IMR-90 (cell line): ENCODE measurements around the gene GAS2L2. TPM values are rescaled to one million over a fixed set of nuclear protein-coding genes. Genes with fewer than 3 reads are reported as not detected.

Experiments used
- ATAC-seq: fragments of 200-7000 bp; cut with Tn5 transposase; 2 replicates; pipeline ENCODE4 v1.9.1; 2020; ENCODE audit warnings: low read depth, mild to moderate bottlenecking, moderate library complexity
- BruUV-seq: library from RNA; stranded (reverse); fragments of 400-500 nt; replicated peaks from 2 replicates; lab custom pipeline; 2021; lab: Mats Ljungman, UMichigan
- CTCF ChIA-PET: fragments of 300-600 bp; formaldehyde crosslinking; extraction: SDS; loops from one replicate; lab custom pipeline; 2021; ENCODE audit warnings: antibody characterized with exemption; lab: Yijun Ruan, JAX
- POLR2A ChIA-PET: fragments of 300-600 bp; sonication (Branson Sonifier 250); formaldehyde crosslinking; loops from one replicate; lab custom pipeline; 2022; ENCODE audit warnings: antibody characterized with exemption; ENCODE audit not compliant: unreplicated experiment; lab: Charles Lee
- DNase-seq: peaks from one replicate; pipeline ENCODE4 v3.0.0; 2013
- H2AFZ ChIP-seq: replicated peaks from 2 replicates; pipeline ENCODE3; 2013; ENCODE audit warnings: low read length, mild to moderate bottlenecking; ENCODE audit not compliant: poor library complexity
- H2AK5ac ChIP-seq: 2 replicates; pipeline ENCODE4 v1.6.1; 2013; ENCODE audit warnings: low read depth, low read length, inconsistent platforms
- H2AK9ac ChIP-seq: replicated peaks from 2 replicates; pipeline ENCODE3; 2013; ENCODE audit warnings: mild to moderate bottlenecking, low read depth, low read length, moderate library complexity; ENCODE audit not compliant: poor library complexity
- H2BK120ac ChIP-seq: 2 replicates; pipeline ENCODE4 v1.6.1; 2013; ENCODE audit warnings: low read depth, low read length, inconsistent platforms
- H2BK15ac ChIP-seq: 3 replicates; pipeline ENCODE4 v1.6.1; 2013; ENCODE audit warnings: low read depth, low read length, inconsistent platforms
- H2BK20ac ChIP-seq: 2 replicates; pipeline ENCODE4 v1.6.1; 2013; ENCODE audit warnings: low read depth, mild to moderate bottlenecking, inconsistent platforms, low read length, moderate library complexity
- H2BK5ac ChIP-seq: 2 replicates; pipeline ENCODE4 v1.6.1; 2013; ENCODE audit warnings: mild to moderate bottlenecking, low read depth, low read length, inconsistent platforms; ENCODE audit not compliant: poor library complexity, severe bottlenecking
- H3K14ac ChIP-seq: replicated peaks from 2 replicates; pipeline ENCODE4 v1.6.1; 2013; ENCODE audit warnings: low read depth, low read length, inconsistent platforms
- H3K18ac ChIP-seq: 2 replicates; pipeline ENCODE4 v1.6.1; 2013; ENCODE audit warnings: low read depth, low read length, control low read depth
- H3K23ac ChIP-seq: 2 replicates; pipeline ENCODE4 v1.6.1; 2013; ENCODE audit warnings: low read depth, low read length, inconsistent platforms
- H3K27ac ChIP-seq: 2 replicates; pipeline ENCODE4 v1.5.1; 2013; ENCODE audit warnings: mild to moderate bottlenecking, control low read depth, low read length; ENCODE audit not compliant: insufficient read depth
- H3K27me3 ChIP-seq: 2 replicates; pipeline ENCODE4 v1.6.1; 2013; ENCODE audit warnings: low read length; ENCODE audit not compliant: control insufficient read depth, insufficient read depth
- H3K36me3 ChIP-seq: 2 replicates; pipeline ENCODE4 v1.6.1; 2013; ENCODE audit warnings: low read length, mixed read lengths; ENCODE audit not compliant: control insufficient read depth, insufficient read depth
- H3K4ac ChIP-seq: 2 replicates; pipeline ENCODE4 v1.6.1; 2013; ENCODE audit warnings: low read depth, low read length, inconsistent platforms
- H3K4me1 ChIP-seq: 2 replicates; pipeline ENCODE4 v1.6.1; 2013; ENCODE audit warnings: low read length, mixed read lengths; ENCODE audit not compliant: control insufficient read depth, insufficient read depth
- H3K4me2 ChIP-seq: 2 replicates; pipeline ENCODE4 v1.6.1; 2013; ENCODE audit warnings: low read depth, mild to moderate bottlenecking, control low read depth, low read length, moderate library complexity
- H3K4me3 ChIP-seq: 2 replicates; pipeline ENCODE4 v1.5.1; 2013; ENCODE audit warnings: low read depth, mild to moderate bottlenecking, control low read depth, low read length, moderate library complexity; ENCODE audit not compliant: insufficient read depth
- H3K56ac ChIP-seq: 2 replicates; pipeline ENCODE4 v1.6.1; 2013; ENCODE audit warnings: low read length, inconsistent platforms; ENCODE audit not compliant: insufficient read depth; ENCODE audit errors: extremely low read depth
- H3K79me1 ChIP-seq, 2 experiments: 2 replicates each; pipeline ENCODE4 v1.6.1; 2013; ENCODE audit warnings: low read length in 2 of 2, inconsistent platforms in 1 of 2, low read depth in 1 of 2
- H3K9ac ChIP-seq: 2 replicates; pipeline ENCODE4 v1.6.1; 2013; ENCODE audit warnings: low read depth, low read length, control low read depth
- H3K9me1 ChIP-seq: 2 replicates; pipeline ENCODE4 v1.6.1; 2013; ENCODE audit warnings: low read length, inconsistent platforms; ENCODE audit not compliant: insufficient read depth
- H3K9me3 ChIP-seq: 2 replicates; pipeline ENCODE4 v1.6.1; 2013; ENCODE audit warnings: low read length; ENCODE audit not compliant: control insufficient read depth, insufficient read depth
- H4K20me1 ChIP-seq: 2 replicates; pipeline ENCODE4 v1.6.1; 2013; ENCODE audit warnings: low read length, inconsistent platforms; ENCODE audit not compliant: insufficient read depth
- H4K5ac ChIP-seq: 2 replicates; pipeline ENCODE4 v1.6.1; 2013; ENCODE audit warnings: mild to moderate bottlenecking, low read depth, low read length, control low read depth
- H4K8ac ChIP-seq, 2 experiments: 2 replicates each; pipeline ENCODE4 v1.6.1; 2013; ENCODE audit warnings: low read depth in 2 of 2, low read length in 2 of 2, control low read depth in 1 of 2, inconsistent platforms in 1 of 2
- H4K91ac ChIP-seq: 2 replicates; pipeline ENCODE4 v1.6.1; 2013; ENCODE audit warnings: low read depth, low read length, inconsistent platforms; ENCODE audit not compliant: insufficient read depth
- BHLHE40 ChIP-seq: fragments of 150-350 bp; IDR thresholded peaks from 2 replicates; pipeline ENCODE4 v1.6.1; 2016; ENCODE audit warnings: mild to moderate bottlenecking, low read depth, low read length
- CEBPB ChIP-seq: IDR thresholded peaks from 2 replicates; pipeline ENCODE4 v1.6.1; 2012; ENCODE audit warnings: low read depth, low read length, improper control_type of control experiment
- CHD1 ChIP-seq: IDR thresholded peaks from 2 replicates; pipeline ENCODE4 v1.6.1; 2012; ENCODE audit warnings: low read depth, low read length, improper control_type of control experiment
- FOS ChIP-seq: fragments of 150-350 bp; IDR thresholded peaks from 2 replicates; pipeline ENCODE4 v1.6.1; 2016; ENCODE audit warnings: low read depth, low read length
- MAFK ChIP-seq: IDR thresholded peaks from 2 replicates; pipeline ENCODE4 v1.6.1; 2012; ENCODE audit warnings: low read depth, low read length, improper control_type of control experiment
- MAZ ChIP-seq: IDR thresholded peaks from 2 replicates; pipeline ENCODE4 v1.6.1; 2012; ENCODE audit warnings: low read depth, mild to moderate bottlenecking, low read length, improper control_type of control experiment, moderate library complexity, borderline replicate concordance
- MXI1 ChIP-seq: IDR thresholded peaks from 2 replicates; pipeline ENCODE4 v1.6.1; 2012; ENCODE audit warnings: low read depth, mild to moderate bottlenecking, low read length, moderate library complexity, borderline replicate concordance
- NFE2L2 ChIP-seq: fragments of 150-350 bp; IDR thresholded peaks from 2 replicates; pipeline ENCODE4 v1.6.1; 2016; ENCODE audit warnings: low read depth, mild to moderate bottlenecking, low read length
- RAD21 ChIP-seq: IDR thresholded peaks from 2 replicates; pipeline ENCODE4 v1.6.1; 2012; ENCODE audit warnings: low read length, improper control_type of control experiment
- RCOR1 ChIP-seq: IDR thresholded peaks from 2 replicates; pipeline ENCODE4 v1.6.1; 2012; ENCODE audit warnings: mild to moderate bottlenecking, low read length, improper control_type of control experiment; ENCODE audit not compliant: insufficient replicate concordance
- RFX5 ChIP-seq: IDR thresholded peaks from 2 replicates; pipeline ENCODE4 v1.8.0; 2012; ENCODE audit warnings: low read depth, mild to moderate bottlenecking, low read length, moderate library complexity
- WGBS, 2 experiments: methylation state at CpG; one replicate each; pipeline versions ENCODE4 v1.1.5 to v1.1.7; 2013; ENCODE audit warnings: missing lambda C conversion rate in 2 of 2; ENCODE audit not compliant: insufficient read length in 1 of 2; ENCODE audit errors: extremely low coverage in 2 of 2; 5-methylcytosine and 5-hydroxymethylcytosine counted together
- dilution Hi-C: fragments of 300-500 bp; cut with HindIII; formaldehyde crosslinking; loops from one replicate; pipeline ENCODE4 v1.14.3; 2018; ENCODE audit warnings: low sequenced_read_pairs; ENCODE audit not compliant: unreplicated experiment
- in situ Hi-C: fragments of 300-500 bp; cut with MboI; formaldehyde crosslinking; loops from 3 replicates; pipeline ENCODE4 v1.14.3; 2019; ENCODE audit warnings: low sequenced_read_pairs, inconsistent platforms, mixed read lengths
- intact Hi-C: fragments of 100-400 bp; cut with micrococcal nuclease; formaldehyde crosslinking; loops from 2 replicates; pipeline ENCODE4 v1.10.0; 2022
- polyA plus RNA-seq, 3 experiments: library from polyadenylated mRNA; depleted of rRNA; stranded (reverse); fragments of >200 nt; gene quantifications; 2 replicates each; pipeline ENCODE4 v1.2.3, GENCODE V29; 2012; ENCODE audit warnings: low replicate concordance in 1 of 3
- total RNA-seq: library from RNA; depleted of rRNA; stranded (reverse); fragments of >200 nt; gene quantifications from 2 replicates; pipeline ENCODE4 v1.2.3, GENCODE V29; 2012
- TF ChIP-seq, protein P1 (sequence below): fragments of 150-350 bp; IDR thresholded peaks from 2 replicates; pipeline ENCODE4 v1.6.1; 2016; ENCODE audit warnings: low read depth, mild to moderate bottlenecking, low read length, moderate library complexity, borderline replicate concordance
- TF ChIP-seq, protein P2 (sequence below): fragments of 150-350 bp; IDR thresholded peaks from 2 replicates; pipeline ENCODE4 v1.6.1; 2017; ENCODE audit warnings: mild to moderate bottlenecking, antibody characterized with exemption, low read length, low read depth

Gene GAS2L2
- total and polyA plus RNA-seq, 2 of the 4 experiments (the other 2 are of a cell fraction): 0.02 TPM; not detected in 1

DNA sequence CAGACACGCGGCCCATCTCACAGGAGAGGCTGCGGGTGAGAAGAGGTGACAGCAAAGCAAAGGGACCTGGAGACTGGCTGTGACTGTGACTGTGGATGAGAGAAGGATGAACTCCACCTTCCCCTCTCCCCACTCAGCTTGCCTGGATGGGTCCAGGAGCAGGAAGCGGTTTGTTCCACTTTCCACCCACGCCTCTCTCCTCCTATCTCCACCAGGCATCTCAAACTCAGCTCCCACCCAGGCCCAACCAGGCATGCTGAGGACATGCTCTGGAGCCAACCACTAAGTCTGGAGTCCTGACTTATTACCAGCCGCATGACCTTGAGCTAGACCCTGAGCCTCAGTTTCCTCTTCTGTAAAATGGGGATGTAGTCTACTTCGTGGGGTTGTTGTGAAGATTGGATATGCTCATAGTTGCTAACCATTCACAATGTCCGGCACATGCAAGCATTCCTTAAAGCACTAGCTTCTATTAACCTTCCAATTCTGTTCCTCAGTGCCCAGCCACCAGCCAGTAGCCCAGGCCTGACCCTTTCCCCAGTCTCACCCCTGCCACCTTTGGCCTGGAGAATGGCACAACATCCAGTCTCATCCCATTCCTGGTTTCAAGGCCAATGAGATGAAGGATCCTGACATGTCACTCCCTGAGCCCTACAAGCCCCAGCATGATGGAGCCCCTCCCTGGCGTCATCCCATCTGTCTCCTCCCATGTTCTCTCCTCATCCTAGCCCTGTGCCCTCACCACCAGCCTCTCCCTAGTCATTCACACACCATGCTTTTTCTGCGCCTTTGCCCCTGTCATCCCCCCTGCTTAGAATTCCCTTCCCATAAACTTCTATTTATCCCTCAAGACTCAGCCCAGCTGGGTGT, 2.3 kb downstream of the GAS2L2 start:
- Histone ChIP-seq H3K9me3 (no peaks in the 10 kb centered on the region), H2BK20ac (no peak overlapping the region), H3K14ac (no peak overlapping the region), H3K9ac (no peak overlapping the region), H3K27me3 (peaks cover 48% of the 10 kb centered on the region), H2AK9ac (peak overlapping the region; percentile 33), H4K20me1 (no peaks in the 10 kb centered on the region), H2AK5ac (no peak overlapping the region), H3K79me1 (no peaks in the 10 kb centered on the region), H4K5ac (no peak overlapping the region), H3K23ac (no peak overlapping the region), H2BK15ac (no peak overlapping the region), H3K56ac (no peak overlapping the region), H3K4me1 (peaks cover 8% of the 10 kb centered on the region; the same call in 1 of the 2 replicates), H4K8ac (no peak overlapping the region), H4K91ac (no peak overlapping the region), H3K4ac (no peak overlapping the region), H3K18ac (no peak overlapping the region), H3K36me3 (no peaks in the 10 kb centered on the region), H3K4me3 (no peak overlapping the region), H3K9me1 (no peaks in the 10 kb centered on the region), H3K27ac (no peak overlapping the region), H2BK5ac (no peak overlapping the region), H2AFZ (peak overlapping the region; percentile 76), H3K4me2 (no peak overlapping the region; the same call in 1 of the 2 replicates), H2BK120ac (no peak overlapping the region)
- intact Hi-C loops (no loop called here), in situ Hi-C loops (no loop called here), dilution Hi-C loops (no loop called here)
- DNase-seq (no peak), ATAC-seq (no peak)
- TF ChIP-seq CHD1: no peak
- no peak for TF ChIP-seq BHLHE40
- TF ChIP-seq, protein P1, sequence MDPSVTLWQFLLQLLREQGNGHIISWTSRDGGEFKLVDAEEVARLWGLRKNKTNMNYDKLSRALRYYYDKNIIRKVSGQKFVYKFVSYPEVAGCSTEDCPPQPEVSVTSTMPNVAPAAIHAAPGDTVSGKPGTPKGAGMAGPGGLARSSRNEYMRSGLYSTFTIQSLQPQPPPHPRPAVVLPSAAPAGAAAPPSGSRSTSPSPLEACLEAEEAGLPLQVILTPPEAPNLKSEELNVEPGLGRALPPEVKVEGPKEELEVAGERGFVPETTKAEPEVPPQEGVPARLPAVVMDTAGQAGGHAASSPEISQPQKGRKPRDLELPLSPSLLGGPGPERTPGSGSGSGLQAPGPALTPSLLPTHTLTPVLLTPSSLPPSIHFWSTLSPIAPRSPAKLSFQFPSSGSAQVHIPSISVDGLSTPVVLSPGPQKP: no peak
- no peak for TF ChIP-seq RCOR1
- TF ChIP-seq FOS: no peak
- no peak for TF ChIP-seq RAD21
- TF ChIP-seq CEBPB: no peak
- TF ChIP-seq, protein P2, sequence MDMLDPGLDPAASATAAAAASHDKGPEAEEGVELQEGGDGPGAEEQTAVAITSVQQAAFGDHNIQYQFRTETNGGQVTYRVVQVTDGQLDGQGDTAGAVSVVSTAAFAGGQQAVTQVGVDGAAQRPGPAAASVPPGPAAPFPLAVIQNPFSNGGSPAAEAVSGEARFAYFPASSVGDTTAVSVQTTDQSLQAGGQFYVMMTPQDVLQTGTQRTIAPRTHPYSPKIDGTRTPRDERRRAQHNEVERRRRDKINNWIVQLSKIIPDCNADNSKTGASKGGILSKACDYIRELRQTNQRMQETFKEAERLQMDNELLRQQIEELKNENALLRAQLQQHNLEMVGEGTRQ: no peak
- TF ChIP-seq RFX5: no peak
- no peak for TF ChIP-seq MAFK
- TF ChIP-seq NFE2L2: no peak
- TF ChIP-seq MAZ: no peak
- no peak for TF ChIP-seq MXI1
- CTCF ChIA-PET: interaction anchor here (1.0 to 1.5 kb wide), 3 partner anchors 13 to 217 kb away, joined by 3 to 7 read pairs (median 3); no protein-coding TSS in a partner anchor
- 88% methylated on average over 1 of the region's 10 CpGs; no CpG with 5 or more reads in 1 of the 2 experiments for WGBS, 2 experiments
- POLR2A ChIA-PET: no interaction called here
- no TSS peak for BruUV-seq
